ENCODE results near the gene HCST.

The HCST gene

GRCh38 chr19:35902870-35903475 lies 644 bp downstream of the HCST start:
- TF ChIP-seq, protein P1, sequence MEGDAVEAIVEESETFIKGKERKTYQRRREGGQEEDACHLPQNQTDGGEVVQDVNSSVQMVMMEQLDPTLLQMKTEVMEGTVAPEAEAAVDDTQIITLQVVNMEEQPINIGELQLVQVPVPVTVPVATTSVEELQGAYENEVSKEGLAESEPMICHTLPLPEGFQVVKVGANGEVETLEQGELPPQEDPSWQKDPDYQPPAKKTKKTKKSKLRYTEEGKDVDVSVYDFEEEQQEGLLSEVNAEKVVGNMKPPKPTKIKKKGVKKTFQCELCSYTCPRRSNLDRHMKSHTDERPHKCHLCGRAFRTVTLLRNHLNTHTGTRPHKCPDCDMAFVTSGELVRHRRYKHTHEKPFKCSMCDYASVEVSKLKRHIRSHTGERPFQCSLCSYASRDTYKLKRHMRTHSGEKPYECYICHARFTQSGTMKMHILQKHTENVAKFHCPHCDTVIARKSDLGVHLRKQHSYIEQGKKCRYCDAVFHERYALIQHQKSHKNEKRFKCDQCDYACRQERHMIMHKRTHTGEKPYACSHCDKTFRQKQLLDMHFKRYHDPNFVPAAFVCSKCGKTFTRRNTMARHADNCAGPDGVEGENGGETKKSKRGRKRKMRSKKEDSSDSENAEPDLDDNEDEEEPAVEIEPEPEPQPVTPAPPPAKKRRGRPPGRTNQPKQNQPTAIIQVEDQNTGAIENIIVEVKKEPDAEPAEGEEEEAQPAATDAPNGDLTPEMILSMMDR (IDR thresholded peaks at IDR 0.05), result no peak

- TF ChIP-seq, protein P1 (IDR thresholded peaks at IDR 0.05), result no peak
Observed at GRCh38 chr19:35903550-35904179, 1.3 kb downstream of the HCST start.

GRCh38 chr19:35904311-35905068 lies 2.2 kb downstream of the HCST start:
- TF ChIP-seq, protein P1 (IDR thresholded peaks at IDR 0.05), result no peak

DNA sequence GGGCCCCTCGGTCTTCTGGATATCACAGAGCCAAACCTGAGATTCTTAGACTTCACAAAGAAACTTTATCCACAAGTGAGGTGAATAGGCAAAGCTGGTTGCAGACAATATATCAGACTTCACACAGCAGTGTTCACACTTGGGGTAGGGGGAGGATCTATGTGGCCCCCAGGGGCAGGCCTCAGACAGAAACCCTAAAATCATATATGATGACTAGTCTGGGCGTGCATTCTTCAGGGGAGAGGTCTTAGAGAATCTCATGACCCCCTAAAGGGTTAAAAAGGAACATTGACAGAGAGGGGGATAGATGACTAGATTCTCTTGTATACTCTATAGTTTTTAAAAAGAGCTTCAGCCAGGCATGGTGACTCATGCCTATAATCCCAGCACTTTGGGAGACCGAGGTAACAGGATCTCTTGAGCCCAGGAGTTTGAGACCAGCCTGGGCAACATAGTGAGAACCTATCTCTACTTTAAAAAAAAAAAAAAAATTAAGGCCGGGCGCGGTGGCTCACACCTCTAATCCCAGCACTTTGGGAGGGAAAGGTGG lies 2.9 kb downstream of the HCST start:
- TF ChIP-seq, protein P1 (IDR thresholded peaks at IDR 0.05), result no peak

DNA sequence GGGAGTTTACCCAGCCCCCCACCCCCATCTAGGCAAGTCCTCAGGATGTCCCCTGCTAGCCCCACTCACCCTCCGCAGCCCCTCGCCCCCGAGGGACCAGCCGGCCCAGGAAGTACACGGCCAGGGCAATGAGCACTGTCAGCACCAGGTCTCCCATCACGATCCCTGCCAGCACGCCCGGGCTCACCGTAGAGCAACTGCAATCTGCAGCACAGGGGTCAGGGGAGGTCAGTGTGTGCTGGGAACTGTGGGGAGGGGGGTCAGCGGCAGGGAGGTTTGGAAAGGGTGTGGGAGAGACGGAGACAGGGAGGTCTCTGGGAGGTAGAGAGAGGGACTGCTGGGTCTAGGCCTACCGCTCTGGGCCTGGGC lies 5.0 kb downstream of the HCST start:
- TF ChIP-seq, protein P1 (IDR thresholded peaks at IDR 0.05), result no peak

- TF ChIP-seq, protein P1 (IDR thresholded peaks at IDR 0.05), result no peak
Observed at GRCh38 chr19:35908010-35908441, 5.7 kb downstream of the HCST start, which contains the start of gene TYROBP. Gene TYROBP, minus strand, starts transcription at chr19:35908295. Its CDS starts 67 bp downstream, at chr19:35908228.

- TF ChIP-seq, protein P1 (IDR thresholded peaks at IDR 0.05), result no peak
Observed at GRCh38 chr19:35908973-35909683, 6.8 kb downstream of the HCST start.

Measured in LNCAP (cell line).